GM18868 (cell line): ENCODE results near the gene CCL24.
"Not testable (repeated sequence)": the region's sequence is repeated elsewhere in the genome, so short reads cannot be mapped to it uniquely, and the experiment has no call there.

ENCODE experiments used
- ATAC-seq: cut with Tn5 transposase; IDR thresholded peaks from one replicate; pipeline ENCODE4 v1.9.1; 2021; ENCODE audit warnings: mild to moderate bottlenecking, moderate library complexity; ENCODE audit not compliant: unreplicated experiment

Gene CCL24

GRCh38 chr7:75788154-75788847, 25.3 kb downstream of the CCL24 start:
- not testable (repeated sequence) for ATAC-seq

GRCh38 chr7:75783058-75783457, 30.5 kb downstream of the CCL24 start:
- ATAC-seq: not testable (repeated sequence)

- not testable (repeated sequence) for ATAC-seq
These were observed 32.8 kb downstream of the CCL24 start for GRCh38 chr7:75780647-75781273.

- ATAC-seq: not testable (repeated sequence)
These were observed 34.1 kb downstream of the CCL24 start for GRCh38 chr7:75779516-75779915.

GRCh38 chr7:75779035-75779434, 34.6 kb downstream of the CCL24 start:
- not testable (repeated sequence) for ATAC-seq

GRCh38 chr7:75776295-75776971, 37.2 kb downstream of the CCL24 start:
- no peak for ATAC-seq

- ATAC-seq: not testable (repeated sequence)
These were observed 39.6 kb downstream of the CCL24 start for GRCh38 chr7:75773958-75774357.

GRCh38 chr7:75772081-75773077, 41.2 kb downstream of the CCL24 start, which contains the start of gene CCL26:
Gene CCL26, minus strand, starts transcription at chr7:75772211. Its CDS starts 35 bp downstream, at chr7:75772176.
- ATAC-seq: no peak

- no peak for ATAC-seq
These were observed 42.4 kb downstream of the CCL24 start for GRCh38 chr7:75771224-75771623.

GRCh38 chr7:75762350-75762917, 51.2 kb downstream of the CCL24 start:
- ATAC-seq: peak; percentile 47

GRCh38 chr7:75761801-75762200, 51.8 kb downstream of the CCL24 start:
- ATAC-seq: not testable (repeated sequence)
